HG03159 (cell line): ENCODE data around the gene MOB3B.
"Not testable (repeated sequence)": the region's sequence is repeated elsewhere in the genome, so short reads cannot be mapped to it uniquely, and the experiment has no call there.

Experiments used
- ATAC-seq: cut with Tn5 transposase; IDR thresholded peaks from one replicate; pipeline ENCODE4 v1.9.1; 2021; ENCODE audit warnings: mild to moderate bottlenecking, moderate library complexity; ENCODE audit not compliant: unreplicated experiment

MOB3B gene

GRCh38 chr9:27426511-27427271 is 102.9 kb downstream of the MOB3B start:
- ATAC-seq: no peak

GRCh38 chr9:27425827-27426510 is 103.6 kb downstream of the MOB3B start:
- ATAC-seq: no peak

DNA sequence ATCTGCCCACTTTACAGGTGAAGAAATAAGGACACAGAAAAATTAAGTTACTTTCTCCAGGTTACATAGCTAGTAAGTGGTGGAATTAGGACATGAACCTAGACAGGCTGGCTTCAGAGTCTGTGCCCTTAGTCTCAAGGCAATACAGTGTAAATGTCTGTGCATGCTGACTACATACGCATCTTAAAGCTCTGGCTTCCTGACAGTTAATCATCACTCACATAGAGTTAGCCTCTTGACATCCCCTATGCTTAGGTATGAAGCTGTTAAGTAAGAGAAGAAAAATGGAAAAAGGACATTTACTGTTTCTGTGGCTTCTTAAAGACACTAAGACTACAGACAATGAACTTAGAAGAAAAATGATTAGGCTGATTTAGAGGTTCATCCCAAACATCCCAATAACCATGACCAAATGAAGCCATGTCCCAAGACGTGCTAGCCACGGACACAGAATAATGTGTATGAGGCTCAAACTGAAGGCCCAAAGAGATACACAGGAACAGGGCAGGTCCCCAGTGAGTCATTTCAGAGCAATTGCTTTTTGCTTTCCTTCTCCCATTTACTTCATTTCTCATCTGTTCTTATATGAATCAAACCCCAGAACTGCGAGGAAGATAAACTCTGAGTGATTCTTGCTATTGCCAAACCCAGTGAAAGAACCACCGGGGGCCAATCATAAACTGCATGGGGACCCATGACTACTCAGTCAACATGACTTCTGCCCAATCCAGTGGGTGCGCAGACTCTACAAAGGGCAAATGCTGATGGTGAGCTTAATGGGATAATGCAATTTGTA is 105.5 kb downstream of the MOB3B start:
- no peak for ATAC-seq

DNA sequence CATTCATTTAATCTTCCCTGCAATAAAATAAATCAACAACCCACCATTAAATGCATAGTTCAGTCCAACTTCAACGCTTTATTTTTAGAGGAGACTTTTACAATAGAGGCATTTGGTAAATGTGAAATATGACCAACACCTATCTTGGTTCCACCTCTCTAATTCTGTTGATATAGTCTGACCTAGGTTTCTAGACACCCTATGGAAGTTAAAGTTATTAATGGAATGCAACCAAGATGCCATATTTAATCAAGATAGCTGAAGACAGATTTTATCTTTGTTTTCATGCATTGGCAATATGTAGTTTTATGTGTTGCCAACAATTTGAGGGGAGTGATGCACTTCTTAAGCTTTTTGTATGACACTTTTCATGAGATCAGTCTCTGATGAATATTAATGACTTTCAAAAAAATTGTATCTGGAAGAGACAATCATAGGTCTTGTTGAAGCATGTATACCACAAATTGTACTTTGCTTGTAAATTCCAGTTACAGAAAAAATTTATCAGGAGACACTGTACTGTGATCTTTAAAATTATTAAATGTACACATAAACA is 107.3 kb downstream of the MOB3B start:
- ATAC-seq: no peak

DNA sequence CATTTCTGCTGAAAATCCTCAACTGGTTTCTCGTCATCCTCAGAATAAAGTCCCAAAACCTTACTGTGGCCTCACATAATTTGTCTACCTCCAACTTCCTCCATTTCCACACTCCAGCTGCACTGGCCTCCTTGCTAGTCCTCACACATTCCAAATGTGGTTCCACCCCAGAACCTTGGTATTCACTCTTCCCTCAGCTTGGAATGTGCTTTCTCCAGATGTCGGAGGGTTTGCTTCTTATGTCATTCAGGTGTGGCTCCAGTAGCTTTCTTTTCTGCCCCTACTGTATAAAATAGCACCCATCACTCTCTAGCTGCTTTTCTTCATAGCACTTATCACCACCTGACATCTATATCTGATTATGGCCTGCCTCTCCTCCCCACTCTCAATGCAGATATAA is 108.0 kb downstream of the MOB3B start:
- no peak for ATAC-seq

DNA sequence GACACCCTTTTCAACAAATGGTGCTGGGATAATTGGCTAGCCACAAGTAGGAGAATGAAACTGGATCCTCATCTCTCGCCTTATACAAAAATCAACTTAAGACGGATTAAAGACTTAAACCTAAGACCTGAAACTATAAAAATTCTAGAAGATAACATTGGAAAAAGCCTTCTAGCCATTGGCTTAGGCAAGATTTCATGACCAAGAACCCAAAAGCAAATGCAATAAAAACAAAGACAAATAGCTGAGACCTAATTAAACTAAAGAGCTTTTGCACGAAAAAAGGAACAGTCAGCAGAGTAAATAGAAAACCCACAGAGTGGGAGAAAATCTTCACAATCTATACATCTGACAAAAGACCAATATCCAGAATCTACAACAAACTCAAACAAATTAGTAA is 110.1 kb downstream of the MOB3B start:
- not testable (repeated sequence) for ATAC-seq

DNA sequence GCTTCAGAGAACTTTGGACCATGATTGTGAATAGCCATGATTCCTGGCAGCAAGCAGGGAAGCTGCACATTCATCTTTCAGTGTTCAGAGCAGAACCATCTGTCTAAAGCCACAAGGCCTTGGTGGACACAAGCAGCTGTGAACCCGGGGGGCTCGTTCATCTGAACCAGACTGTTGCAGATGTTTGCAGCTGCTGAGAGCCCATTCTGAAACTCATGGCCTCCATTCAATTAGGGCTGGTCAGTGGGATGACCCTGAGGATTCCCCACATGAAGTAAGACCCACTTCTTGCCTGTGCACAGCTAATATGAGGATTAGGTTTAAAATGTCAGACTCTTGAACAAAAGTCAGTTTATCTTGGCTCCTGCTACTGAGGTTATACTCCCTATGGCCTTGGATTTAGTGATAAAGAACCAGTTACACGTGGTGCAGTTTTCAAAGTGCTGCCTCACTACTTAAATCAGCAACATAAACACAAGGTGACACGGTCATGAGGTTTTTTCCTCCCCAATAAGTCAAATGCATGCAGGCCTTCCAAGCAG is 115.3 kb downstream of the MOB3B start:
- ATAC-seq: no peak

DNA sequence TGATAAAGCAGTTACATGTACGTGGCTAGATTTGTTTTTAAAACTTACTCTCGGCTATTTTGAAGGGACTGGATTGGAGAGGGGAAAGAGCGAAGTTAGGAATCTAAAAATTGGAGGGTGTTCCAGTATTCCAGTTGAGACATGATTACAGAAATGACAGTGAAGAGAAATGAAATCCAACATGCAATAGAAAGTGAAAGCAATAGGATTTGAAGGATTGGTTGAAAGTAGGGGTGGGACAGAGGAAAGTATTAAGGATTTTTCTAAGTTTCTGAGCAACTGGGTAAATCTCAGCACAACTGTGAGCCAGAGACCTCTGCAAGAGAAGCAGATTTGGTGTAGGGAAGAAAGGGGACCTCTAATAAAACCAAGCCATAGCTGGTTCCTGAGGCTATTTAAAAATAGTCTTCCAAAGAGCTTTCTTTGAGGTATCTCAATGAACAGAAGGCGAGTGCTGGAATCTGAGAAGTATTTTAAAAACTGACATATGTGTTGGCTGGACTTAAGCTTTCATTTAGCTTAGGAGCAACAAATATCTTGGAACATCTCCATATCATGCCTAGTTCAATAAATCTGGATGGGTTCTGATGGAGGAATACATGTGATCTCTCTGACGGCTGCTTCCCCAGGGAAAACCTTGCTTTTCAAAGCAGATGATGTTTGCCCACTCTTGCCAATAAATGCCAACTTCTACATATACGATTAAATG is 115.9 kb downstream of the MOB3B start:
- no peak for ATAC-seq

- no peak for ATAC-seq
These were observed 116.7 kb downstream of the MOB3B start for GRCh38 chr9:27412963-27413362.

DNA sequence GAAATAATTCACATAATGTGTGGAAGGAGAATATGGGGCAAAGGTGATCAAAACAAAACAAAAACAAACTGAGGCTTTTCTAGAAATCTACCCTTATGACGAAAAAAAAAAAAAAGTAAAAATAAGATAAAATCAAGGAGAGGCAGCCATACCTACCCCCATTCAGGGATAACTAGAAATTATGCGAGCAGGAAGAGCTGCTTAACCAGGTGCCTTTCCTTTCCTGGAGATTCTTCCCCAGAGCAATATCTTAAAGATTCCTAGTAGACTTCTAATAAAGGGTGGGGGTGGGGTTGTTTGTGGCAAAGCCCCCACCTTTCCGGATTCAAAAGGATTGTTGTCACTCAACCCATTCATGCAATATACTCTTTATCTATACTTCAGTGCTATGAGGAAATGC is 117.5 kb downstream of the MOB3B start:
- no peak for ATAC-seq

DNA sequence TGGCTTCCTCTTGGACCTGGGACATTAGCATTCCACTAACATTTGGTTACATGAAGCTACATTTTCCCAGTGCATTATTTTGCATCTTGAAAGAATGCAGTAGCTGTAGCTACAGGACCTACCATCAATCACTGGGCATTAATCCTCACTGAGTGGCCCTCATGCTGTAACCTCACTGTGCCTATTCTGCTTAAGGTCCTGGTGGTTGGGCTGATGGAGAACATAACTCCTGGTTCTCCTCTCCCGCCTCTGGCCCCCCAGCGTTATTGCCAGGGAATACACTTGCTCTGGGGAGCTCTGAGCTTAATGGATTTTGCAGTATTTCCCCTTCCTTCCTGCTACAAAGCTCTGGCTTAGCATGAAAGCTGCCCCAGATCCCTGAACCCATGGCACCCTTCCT is 121.1 kb downstream of the MOB3B start:
- ATAC-seq: no peak

GRCh38 chr9:27408001-27408400 is 121.6 kb downstream of the MOB3B start:
- no peak for ATAC-seq

GRCh38 chr9:27407491-27407890 is 122.1 kb downstream of the MOB3B start:
- no peak for ATAC-seq

DNA sequence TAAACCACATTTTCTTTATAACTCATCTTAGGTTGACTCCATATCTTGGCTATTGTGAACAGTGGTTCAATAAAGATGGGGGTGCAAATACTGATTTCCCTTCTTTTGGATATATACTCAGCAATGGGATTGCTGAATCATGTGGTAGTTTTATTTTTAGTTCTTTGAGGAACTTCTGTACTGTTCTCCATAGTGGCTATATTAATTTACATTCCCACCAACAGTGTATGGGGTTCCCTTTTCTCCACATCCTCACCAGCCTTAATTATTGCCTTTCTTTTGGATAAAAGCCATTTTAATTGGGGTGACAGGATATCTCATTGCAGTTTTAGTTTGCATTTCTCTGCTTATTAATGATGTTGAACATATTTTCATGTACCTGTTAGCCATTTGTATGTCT is 125.0 kb downstream of the MOB3B start:
- ATAC-seq: no peak

GRCh38 chr9:27402626-27403025 is 127.0 kb downstream of the MOB3B start:
- no peak for ATAC-seq

DNA sequence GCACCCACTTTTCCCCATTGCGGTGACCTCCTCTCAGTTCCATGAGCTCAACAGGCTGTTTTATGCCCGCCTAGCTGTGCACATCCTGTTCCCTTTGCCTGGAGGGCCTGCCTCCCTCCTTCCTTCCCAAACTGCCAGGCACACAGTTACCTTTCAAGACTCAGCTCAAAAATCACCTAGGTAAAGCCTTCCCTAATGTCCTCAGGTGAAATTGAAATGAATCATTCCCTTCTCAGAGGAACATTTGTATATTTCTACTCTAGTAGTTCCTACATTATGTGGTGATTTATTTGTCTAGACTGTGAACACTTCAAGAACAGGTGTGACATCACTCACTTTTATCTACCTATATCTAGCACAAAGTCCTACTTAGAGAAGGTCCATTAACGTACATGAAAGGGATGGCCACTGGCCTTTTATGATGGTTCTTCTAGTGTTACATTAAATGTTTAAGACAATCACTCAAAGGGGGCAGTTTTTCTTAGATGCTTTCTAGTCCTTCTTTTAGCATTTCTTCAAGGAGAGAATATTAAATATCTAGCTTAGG is 129.2 kb downstream of the MOB3B start:
- ATAC-seq: no peak

GRCh38 chr9:27398982-27399653 is 130.5 kb downstream of the MOB3B start:
- ATAC-seq: no peak

DNA sequence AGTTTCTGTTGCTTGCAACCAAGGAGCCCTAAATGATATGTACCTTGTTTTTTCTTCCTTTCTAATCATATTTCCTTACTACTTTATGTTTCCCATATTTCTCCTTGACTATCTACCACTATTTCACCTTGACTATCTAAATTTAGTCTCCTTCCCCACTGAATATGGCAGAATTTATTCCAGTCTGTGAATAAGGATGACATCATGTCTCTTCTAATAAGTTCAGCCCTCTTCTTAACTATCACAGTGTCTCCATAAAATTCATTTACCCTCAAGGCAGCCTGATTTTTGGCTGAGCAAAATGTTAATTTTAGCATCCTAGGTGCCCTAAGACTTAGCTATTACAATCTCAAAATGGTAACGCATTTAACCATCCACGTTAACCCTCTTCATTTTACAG is 133.1 kb downstream of the MOB3B start:
- no peak for ATAC-seq

DNA sequence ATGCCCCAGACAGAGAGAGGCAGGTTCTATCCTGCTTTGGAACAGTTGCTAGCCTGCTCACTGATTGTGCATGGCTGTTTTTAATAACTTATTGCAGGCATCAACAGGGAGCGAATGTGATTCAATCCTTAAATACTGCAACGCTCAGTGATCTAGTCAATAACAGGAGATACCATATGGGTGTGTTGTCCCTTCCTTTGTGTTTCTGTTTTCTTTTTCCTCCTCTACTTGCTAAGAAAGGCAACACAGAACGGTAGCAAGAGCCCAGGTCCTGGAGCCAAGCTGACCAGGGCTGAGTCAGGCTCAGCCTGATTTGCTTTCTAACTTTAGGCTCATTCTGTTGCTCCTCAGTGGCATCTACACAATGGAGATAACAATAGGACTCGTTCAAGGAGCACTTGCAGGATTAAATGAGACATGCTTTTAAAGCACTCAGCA is 134.1 kb downstream of the MOB3B start:
- no peak for ATAC-seq

- ATAC-seq: no peak
These were observed 134.8 kb downstream of the MOB3B start for GRCh38 chr9:27394826-27395201.
